ENCODE results near the gene SDK2. TPM values are rescaled to one million over a fixed set of nuclear protein-coding genes. Genes with fewer than 3 reads are reported as not detected.
A peak's percentile ranks its signal among the peaks of the same experiment; 100 is the strongest.

The SDK2 gene
- total RNA-seq, 4 donors from 2014 or later = 1.4 to 6.8 (median 3.3) TPM

DNA sequence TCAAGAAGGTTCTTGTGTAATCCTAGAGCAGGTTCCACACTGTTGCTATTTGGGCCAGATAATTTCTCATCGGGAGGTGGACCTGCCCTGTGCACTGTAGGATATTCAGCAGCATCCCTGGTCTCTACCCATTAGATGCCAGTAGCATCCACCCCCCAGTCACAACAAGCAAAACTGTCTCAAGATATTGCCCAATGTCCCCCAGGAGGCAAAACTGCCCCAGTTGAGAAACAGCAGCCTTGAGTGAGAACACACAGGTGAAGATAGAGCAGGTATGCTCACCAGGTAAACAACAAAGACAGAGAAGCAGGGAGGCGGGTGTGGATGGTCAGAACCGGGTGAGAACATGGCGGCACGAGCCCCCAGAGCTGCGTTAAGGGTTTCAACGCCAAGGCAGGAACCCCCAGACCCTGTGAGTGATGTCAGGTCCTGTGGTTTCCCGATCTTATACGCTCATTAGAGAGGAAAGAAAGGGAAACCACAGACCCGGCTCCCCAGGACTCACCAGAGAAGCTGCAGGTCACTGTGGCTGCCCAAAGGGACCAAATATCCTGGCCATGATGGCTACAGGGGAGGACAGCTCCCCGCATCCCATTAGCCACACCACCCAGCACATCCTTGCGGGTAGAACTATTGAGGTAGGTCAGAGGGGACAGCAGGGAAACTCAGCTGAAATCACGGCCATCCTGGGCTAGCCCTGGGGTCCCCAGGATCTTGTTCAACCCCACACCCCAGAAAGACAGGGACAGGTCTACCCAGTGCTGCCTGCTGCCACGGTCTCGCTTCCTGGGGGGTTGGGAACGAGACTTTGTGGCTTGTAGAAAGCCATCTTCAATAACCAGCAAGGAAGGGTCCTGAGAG, 353.6 kb downstream of the SDK2 start:
- 73% methylated on average over 13 of the region's 16 CpGs for WGBS
- Histone ChIP-seq H3K9me3 (no peaks in the 10 kb centered on the region), H3K36me3 (peaks cover 7% of the 10 kb centered on the region), H3K4me1 (peaks cover 97% of the 10 kb centered on the region), H3K27ac (peak overlapping the region; percentile 89), H3K27me3 (no peaks in the 10 kb centered on the region), H3K4me3 (no peak overlapping the region)
- DNase-seq (ENCODE audit: low spot score in 2 of 2) = no peak
- TF ChIP-seq POLR2A (IDR thresholded peaks at IDR 0.05) (no peak), POLR2AphosphoS5 (IDR thresholded peaks at IDR 0.05) (no peak), EP300 (IDR thresholded peaks at IDR 0.05) (no peak)
- TF ChIP-seq, protein P1, sequence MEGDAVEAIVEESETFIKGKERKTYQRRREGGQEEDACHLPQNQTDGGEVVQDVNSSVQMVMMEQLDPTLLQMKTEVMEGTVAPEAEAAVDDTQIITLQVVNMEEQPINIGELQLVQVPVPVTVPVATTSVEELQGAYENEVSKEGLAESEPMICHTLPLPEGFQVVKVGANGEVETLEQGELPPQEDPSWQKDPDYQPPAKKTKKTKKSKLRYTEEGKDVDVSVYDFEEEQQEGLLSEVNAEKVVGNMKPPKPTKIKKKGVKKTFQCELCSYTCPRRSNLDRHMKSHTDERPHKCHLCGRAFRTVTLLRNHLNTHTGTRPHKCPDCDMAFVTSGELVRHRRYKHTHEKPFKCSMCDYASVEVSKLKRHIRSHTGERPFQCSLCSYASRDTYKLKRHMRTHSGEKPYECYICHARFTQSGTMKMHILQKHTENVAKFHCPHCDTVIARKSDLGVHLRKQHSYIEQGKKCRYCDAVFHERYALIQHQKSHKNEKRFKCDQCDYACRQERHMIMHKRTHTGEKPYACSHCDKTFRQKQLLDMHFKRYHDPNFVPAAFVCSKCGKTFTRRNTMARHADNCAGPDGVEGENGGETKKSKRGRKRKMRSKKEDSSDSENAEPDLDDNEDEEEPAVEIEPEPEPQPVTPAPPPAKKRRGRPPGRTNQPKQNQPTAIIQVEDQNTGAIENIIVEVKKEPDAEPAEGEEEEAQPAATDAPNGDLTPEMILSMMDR (IDR thresholded peaks at IDR 0.05) = no peak

DNA sequence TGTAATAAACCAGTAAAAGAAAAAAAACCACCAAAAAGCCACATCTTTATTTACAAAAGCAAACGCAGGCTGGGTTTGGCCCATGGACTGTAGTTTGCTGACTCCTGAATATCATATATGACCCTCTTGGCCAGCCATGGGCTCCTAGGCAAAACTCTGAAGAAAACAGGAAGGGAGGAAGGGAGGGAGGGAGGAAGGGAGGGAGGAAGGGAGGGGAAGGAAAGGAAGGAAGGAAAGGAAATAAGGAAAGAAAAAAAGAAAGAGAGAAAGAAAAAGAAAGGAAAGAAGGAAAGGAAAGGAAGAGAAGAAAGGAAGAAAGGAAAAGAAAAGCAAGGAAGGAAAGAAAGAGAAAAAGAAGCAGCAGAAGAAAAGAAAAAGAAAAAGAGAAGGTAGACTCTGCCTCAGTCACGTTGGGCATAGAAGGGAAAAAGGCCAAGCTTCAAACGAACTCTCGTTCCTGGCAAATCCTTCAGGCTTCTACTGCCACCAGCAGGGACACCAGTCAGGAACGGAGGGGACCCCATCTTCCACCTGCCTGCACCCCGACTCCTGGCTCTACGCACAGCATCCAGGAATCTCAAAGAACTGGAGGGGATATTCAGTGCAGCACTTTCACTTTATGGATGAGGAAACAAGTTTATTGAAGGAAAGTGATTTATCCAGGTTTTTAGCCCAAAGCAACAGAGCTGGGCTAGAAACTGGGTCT, 354.5 kb downstream of the SDK2 start:
- no peaks in the 10 kb centered on the region for H3K27me3 ChIP-seq
- H3K36me3 ChIP-seq = peaks cover 17% of the 10 kb centered on the region
- WGBS = 36% methylated on average over 7 of the region's 7 CpGs
- TF ChIP-seq EP300 (IDR thresholded peaks at IDR 0.05) (no peak), POLR2A (IDR thresholded peaks at IDR 0.05) (no peak), POLR2AphosphoS5 (IDR thresholded peaks at IDR 0.05) (no peak)
- TF ChIP-seq, protein P1 (IDR thresholded peaks at IDR 0.05) = no peak
- no peaks in the 10 kb centered on the region for H3K9me3 ChIP-seq
- H3K4me1 ChIP-seq = peaks cover 100% of the 10 kb centered on the region
- H3K27ac ChIP-seq = peak overlapping the region; percentile 89
- DNase-seq (ENCODE audit: low spot score in 2 of 2) = no peak
- no peak overlapping the region for H3K4me3 ChIP-seq

DNA sequence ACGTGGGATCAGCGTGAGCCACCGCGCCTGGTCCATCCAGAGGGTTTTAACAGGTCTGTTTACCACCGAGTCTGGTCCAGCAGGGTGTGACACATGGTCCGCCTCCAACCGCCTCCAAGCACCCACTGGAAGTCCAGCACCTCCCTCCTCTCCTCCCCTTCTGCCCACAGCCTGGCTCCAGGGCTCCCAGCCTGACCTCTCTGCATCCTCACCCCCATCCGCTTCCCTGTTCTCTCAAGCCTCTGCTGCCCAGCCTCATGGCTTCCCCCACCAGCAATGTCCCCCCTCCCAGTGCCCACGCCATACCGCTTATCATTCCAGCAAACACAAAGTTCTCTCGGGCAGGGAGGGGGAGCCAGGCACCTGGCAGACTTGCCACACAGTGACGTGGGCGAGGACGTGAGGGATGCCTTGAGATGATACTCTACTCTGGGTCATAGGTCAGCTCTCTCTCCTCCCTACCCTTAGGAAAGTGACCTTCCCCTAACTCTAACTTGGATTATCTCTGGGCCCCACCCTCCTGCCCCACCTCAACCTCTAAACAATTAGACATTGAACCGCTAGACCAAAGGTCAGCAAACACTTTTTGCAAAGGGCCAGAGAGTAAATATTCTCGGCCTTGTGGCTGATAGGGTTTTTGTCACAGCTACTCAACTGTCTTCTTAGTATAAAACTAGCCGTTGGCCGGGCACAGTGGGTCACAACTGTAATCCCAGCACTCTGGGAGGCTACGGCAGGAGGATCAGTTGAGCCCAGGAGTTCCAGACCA, 355.5 kb downstream of the SDK2 start:
- H3K36me3 ChIP-seq = peaks cover 25% of the 10 kb centered on the region
- 64% methylated on average over 19 of the region's 19 CpGs for WGBS
- H3K27me3 ChIP-seq = no peaks in the 10 kb centered on the region
- peaks cover 98% of the 10 kb centered on the region for H3K4me1 ChIP-seq
- DNase-seq (ENCODE audit: low spot score in 2 of 2) = no peak
- H3K27ac ChIP-seq = peak overlapping the region; percentile 89
- H3K9me3 ChIP-seq = no peaks in the 10 kb centered on the region
- TF ChIP-seq EP300 (IDR thresholded peaks at IDR 0.05) = no peak
- TF ChIP-seq, protein P1 (IDR thresholded peaks at IDR 0.05) = no peak
- no peak for TF ChIP-seq POLR2AphosphoS5 (IDR thresholded peaks at IDR 0.05)
- TF ChIP-seq POLR2A (IDR thresholded peaks at IDR 0.05) = no peak
- no peak overlapping the region for H3K4me3 ChIP-seq

DNA sequence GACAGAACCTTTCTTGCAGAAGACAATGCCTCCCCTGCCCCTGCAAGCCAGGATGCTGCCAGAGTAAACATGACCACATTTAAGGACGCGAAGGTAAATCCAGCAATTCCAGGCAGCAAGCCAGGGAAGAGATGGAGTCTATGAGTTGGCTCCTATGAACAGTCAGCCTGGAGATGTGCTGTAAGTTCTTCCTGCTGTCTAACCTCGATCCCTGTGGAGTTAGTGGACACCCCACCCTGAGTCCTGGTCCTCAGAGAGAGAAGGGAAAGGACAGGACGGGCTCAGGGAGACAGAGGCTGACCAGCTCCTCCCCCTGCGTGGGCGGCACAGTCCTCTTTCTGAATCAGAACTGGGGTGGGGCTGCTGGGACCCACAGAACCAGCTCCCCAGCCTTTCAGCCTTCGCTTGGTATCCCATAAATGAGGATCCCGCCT, 357.4 kb downstream of the SDK2 start:
- DNase-seq (ENCODE audit: low spot score in 2 of 2) = no peak
- TF ChIP-seq, protein P1 (IDR thresholded peaks at IDR 0.05) = no peak
- TF ChIP-seq EP300 (IDR thresholded peaks at IDR 0.05) = no peak
- no peak for TF ChIP-seq POLR2A (IDR thresholded peaks at IDR 0.05)
- TF ChIP-seq POLR2AphosphoS5 (IDR thresholded peaks at IDR 0.05) = no peak
- Histone ChIP-seq H3K27ac (peak overlapping the region; percentile 55), H3K4me3 (no peak overlapping the region), H3K9me3 (no peaks in the 10 kb centered on the region), H3K27me3 (no peaks in the 10 kb centered on the region), H3K36me3 (peaks cover 30% of the 10 kb centered on the region), H3K4me1 (peaks cover 85% of the 10 kb centered on the region)
- 34% methylated on average over 7 of the region's 8 CpGs for WGBS
